GM19324 (cell line): ENCODE results near the gene SCO1.
"Not testable (repeated sequence)": the region's sequence is repeated elsewhere in the genome, so short reads cannot be mapped to it uniquely, and the experiment has no call there.

Source experiments
- ATAC-seq: cut with Tn5 transposase; IDR thresholded peaks from one replicate; pipeline ENCODE4 v1.9.1; 2021; ENCODE audit warnings: mild to moderate bottlenecking, moderate library complexity; ENCODE audit not compliant: unreplicated experiment, low FRiP score

The SCO1 gene

DNA sequence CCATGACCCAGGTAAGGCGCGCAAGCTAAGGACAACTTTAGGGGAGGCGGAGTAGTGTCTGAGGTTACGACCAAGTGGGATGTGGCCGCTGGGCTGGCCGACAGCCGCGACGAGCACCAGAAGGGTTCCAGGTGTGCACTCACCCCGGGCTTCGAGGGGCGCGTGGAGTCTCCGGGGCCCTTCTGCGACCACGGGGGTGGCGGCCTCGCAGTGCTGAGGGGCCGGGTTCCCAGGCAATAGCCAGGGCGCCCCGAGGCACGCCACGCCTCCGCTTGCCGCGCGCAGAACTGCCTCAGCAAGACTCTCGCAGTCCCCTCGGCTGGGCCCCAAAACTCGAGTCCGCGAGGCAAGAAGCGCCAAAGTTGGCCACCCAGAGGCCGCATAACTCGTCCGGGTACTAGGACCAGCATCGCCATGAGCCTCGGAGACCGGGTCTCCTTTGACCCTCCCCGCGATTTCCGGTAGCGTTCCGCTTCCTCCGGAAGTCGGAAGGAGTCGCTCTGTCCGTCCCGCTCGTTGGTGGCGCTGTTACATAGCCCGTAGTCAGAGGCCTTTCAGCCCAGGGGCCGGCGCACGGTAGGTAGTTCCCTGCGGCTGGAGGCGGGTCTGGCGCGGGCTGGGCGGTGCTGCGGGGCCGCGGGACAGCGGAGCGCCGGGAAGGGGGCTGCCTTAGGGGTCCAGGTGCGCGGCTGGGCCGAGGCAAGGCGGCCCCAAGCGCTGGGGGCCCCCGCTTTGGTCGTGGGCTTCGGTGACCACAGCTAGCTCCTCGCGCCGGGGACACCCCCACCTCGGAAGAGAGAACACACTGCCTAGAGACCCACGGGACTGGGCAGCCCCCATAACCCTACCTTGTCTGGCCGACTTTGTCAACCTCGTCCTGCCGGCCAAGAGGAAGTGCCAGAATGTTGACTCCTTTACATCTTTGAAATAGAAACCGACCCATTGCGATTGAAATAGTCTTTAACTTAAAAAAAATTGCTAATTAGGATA, at the start of gene SCO1, which contains the start of gene ADPRM:
Gene SCO1, minus strand, starts transcription at position 442 of the 990 bp plus-strand sequence. Its CDS starts 26 bp downstream, at position 416.
Gene ADPRM, plus strand, starts transcription at position 503 of the 990 bp plus-strand sequence. CDS start 7,333 bp downstream, outside the sequence.
- peak; percentile 98 for ATAC-seq

DNA sequence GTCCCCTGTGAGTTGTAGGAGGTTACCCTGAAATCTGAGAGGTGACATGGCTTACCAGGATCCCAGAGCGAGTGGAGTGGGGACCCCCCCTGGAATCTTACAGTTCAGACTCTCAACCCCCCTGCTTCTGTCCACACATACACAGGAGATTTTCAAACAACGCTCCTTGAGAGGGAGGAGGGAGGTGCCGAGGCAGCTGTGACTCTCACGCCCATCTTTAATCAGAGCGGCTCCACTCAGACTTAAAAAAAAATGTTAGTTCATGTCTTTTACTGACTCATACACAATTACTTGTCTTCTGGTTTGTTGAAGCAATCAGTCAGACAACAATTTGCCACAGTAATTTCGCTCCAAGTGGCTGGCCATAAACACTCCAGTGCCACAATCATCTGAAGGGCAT, 47.9 kb upstream of the SCO1 start:
- no peak for ATAC-seq

DNA sequence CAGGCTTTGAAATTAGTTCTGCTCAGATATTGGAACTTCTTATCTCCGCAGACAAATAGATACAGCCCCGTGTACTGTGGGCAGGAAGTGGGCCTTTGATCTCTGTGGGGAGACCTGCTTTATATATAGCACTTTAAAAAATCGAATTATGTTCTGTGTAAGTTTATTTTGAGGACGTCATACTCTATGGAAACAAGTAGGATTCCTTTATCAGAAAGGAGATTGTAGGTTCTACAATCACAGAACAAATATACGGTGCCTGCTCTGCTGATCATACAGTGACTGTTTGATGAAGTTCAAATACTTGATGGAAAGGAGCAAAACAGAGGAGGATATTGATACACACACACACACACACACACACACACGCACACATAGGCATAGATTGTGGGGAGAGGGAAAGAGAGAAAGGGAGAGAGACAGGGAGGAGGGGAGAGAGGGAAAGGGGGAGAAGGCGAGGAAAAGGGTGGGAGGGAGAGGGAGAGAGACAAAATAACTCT, 47.2 kb upstream of the SCO1 start:
- ATAC-seq = no peak

DNA sequence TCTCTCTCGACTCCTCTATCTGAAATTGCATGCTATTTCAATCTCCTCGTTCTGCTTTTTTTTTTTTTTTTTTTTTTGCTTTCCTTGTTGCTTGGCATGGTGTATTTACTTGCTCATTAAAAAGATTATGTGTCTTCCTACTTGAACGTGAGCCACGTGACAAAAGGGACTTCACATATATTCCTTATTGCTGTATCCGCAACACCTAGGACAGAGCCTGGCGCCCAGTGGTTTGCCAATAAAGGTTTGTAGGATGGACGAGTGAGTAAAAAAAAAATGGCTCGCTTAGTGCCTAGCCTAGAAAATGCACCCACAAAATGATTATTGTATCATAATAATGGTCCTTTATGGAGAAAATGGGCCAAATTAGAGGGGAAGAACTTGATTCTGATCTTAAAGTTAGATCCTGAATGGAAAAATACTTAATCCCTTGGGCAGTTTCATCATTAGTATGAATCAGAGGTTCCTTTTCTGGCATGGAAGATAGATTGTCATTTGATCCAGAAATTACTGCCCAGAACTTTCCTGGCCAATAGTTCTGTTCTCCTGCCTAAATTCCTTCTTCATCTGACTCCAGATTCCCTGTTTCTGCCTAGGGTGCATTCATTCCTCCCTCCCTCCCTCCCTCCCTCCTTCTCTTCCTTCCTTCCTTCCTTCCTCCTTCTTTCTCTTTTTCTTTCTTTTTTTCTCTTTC, 46.1 kb upstream of the SCO1 start:
- no peak for ATAC-seq

DNA sequence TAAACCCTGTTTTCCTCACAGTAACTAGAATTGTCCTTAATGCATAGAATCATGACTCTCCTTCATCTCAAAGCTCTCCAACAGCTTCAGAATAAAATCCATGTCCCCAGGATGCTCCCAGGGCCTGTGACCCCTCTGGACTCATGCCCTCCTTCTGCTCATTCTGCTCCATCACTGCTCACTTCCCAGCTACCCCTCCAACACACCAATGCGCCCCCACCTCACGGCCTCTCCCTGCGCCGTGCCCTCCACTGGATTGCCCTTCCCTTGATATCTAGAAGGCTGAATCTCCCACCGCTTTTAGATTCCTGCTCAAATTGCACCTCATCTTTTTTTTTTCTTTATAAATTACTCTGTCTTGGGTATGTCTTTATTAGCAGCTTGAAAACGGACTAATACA, 45.1 kb upstream of the SCO1 start:
- no peak for ATAC-seq

DNA sequence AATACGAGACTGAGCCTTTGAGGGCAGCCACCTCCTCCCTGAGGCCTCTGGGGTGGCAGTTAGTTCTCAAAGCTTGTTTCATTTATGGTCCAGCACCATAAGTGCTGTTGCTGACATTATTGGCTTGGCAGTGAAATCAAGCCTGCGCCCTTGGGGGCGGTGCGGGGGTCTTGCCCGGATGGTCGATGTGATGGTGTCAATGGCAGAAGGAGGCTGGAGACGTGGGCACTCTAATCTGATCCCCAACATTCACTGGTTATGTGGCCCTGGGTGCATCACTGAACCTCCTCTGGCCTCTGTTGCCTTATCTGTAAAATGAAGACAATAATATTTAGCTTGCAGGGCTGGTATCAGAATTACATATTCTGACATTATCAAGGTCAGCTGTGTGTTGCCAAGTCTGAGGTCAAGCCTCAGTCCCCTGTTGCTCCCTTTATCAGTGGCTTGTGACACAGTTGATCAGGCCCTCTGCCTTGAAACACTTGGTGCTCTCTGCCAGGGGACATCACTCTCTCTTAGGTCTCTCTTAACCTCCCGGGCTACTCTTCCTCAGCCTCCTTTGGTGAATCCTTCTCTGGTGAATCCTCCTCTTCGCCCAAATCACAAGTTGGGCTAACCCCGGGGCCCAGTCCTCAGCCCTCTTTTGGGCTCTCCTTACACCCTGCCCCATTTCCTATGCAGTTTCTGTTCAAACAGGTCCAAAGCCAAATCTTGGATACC, 44.2 kb upstream of the SCO1 start:
- no peak for ATAC-seq

DNA sequence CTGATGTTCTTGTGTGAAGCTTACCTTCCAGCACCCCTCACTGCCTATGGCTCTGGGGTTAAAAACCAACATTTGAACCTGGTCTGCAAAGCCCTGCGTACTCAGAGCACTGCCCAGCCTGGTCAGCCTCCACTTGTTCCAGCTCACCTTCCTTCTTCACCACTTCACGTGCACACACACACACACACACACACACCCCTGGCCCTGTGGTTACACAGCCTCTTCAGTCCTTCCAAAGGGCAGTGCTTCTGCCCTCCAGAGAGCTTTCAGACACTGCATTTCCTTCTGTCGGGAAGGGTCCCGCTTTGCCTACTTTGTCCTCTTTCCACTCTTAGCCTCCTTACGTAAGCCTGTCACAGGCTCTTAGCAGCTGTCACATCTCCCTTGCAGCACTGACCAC, 42.1 kb upstream of the SCO1 start:
- ATAC-seq = no peak

DNA sequence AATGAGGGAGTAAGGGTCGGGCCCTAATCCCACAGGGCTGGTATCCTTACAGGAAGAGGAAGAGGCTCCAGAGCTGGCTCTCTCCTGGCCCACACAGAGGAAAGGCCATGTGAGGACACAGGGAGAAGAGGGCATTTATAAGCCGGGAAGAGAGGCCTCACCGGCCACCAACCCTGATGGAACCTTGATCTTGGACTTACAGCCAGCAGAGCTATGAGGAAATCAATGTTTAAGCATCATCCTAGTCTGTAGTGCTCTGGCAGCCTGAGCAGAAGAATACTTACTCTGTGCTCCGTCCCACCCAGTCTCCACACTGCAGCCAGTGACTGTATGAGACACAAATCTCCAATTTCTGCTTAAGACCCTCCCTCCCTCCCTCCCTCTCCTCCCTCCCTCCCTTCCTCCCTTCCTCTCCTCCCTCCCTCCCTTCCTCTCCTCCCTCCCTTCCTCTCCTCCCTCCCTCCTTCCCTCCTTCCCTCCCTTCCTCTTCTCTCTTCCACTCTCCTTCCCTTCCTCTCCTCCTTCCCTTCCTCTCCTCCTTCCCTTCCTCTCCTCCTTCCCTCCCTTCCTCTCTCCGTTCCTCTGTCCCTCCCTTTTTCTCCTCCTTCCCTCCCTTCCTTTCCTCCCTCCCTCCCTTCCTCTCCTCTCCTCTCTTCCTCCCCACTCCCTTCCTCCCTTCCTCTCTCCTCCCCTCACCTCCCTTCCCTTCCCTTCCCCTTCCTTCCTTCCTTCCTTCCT, 41.4 kb upstream of the SCO1 start:
- ATAC-seq = no peak

DNA sequence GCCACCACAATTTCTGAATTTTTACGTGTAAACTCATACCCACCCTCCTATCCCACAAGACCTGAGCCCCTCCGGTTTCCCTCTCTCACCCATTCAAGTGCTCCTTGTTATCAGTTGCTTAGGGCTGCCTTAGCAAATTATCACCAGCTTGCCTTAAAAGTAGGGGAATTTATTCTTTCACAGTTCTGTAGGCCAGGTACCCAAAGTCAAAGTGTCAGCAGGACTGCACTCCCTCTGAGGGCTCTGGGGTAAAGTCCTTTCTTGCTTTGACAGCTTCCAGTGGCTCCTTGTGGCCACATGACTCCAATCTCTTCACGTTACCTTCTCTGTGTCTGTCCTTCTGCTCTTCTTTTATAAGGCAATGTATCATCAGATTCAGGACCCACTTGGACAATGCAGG, 40.4 kb upstream of the SCO1 start:
- no peak for ATAC-seq

DNA sequence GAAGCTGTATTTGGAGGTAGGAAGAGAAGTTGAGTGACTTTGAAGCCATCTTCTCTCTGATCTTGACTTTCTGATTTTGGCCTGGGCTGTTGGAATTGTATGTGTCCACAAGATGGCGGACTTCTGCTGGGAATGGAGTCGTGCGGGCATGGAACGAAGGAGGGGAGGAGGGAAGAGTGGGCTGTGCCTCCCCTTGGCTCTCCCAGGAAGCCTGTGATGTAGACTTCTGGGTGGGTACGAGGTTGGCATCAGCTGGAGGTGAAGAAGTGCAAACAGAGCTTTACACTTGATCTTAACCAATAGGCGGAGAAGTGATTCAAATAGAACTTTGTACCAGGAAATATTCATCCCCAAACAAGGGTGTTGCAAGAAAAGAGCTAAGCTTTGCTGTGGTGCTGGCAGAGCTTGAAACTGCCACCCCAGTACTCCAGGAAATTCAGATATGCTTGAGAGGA, 39.9 kb upstream of the SCO1 start:
- no peak for ATAC-seq

DNA sequence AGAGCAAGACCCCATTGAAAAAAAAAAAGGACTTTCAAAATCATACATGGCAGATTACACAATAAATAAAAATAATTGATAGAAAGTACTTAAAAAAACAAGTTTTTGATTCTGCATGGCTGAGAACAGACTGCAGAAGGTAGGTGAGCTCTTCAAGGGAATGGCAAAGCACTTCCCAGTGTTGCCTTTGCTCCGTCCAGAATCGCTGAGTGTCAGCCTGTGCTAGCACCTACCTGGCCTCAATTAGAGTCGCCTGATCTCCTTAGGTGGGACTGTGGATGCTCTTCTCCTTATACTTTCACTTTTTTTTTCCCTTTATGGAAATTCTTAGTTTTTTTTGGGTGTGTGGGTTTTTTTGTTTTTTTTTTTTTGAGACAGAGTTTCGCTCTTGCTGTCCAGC, 38.5 kb upstream of the SCO1 start:
- no peak for ATAC-seq

DNA sequence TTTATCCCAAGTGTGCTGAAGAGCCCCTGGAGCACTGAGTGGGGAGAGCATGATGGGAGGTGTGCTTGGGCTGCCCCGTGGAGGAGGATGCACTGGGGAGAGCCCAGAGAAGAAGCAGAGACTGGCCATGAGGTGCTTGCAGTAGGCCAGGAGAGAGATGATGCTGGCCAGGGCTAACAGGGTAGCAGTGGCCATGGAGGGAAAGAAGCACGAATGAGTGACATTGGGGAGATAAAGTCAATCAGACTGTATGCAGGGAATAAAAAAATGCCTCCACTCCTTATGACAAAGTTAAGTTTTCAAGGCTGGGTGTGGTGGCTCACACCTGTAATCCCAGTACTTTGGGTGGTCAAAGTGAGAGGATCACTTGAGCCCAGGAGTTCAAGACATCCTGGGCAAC, 37.9 kb upstream of the SCO1 start:
- ATAC-seq = no peak

DNA sequence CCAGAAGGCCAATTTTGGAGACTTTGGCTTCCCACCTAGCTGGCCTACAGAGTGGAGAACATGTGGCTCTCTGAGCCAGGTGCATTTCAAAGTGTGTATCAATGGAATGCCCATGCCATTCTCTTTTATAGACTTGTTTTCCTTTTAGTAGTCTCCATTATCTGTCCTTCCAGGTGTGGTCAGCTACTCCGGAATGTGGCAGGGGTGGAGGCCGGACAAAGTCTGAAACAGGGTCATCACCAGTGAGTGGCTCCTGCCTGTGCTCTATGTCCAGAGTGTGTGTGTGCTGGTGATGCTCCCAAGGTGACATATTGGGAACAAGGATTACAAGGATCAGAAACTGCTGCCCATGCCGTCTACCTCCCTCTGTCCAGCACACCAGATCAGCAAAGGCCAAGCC, 36.3 kb upstream of the SCO1 start:
- no peak for ATAC-seq

DNA sequence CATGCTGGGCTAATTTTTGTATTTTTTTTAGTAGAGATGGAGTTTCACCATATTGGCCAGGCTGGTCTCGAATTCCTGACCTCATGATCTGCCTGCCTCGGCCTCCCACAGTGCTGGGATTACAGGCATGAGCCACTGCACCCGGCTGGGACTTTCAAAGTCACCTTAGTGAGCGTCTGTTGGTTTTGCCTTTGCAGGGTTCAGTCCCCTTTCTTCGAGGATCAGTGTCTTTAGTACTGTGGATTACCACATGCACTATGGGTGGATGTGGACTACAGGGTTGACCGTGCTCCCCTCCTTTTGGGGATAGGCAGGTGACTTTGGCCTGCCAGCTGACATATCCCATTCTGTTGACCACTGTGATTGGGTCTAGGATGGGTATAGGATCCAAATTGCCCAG, 34.8 kb upstream of the SCO1 start:
- not testable (repeated sequence) for ATAC-seq

DNA sequence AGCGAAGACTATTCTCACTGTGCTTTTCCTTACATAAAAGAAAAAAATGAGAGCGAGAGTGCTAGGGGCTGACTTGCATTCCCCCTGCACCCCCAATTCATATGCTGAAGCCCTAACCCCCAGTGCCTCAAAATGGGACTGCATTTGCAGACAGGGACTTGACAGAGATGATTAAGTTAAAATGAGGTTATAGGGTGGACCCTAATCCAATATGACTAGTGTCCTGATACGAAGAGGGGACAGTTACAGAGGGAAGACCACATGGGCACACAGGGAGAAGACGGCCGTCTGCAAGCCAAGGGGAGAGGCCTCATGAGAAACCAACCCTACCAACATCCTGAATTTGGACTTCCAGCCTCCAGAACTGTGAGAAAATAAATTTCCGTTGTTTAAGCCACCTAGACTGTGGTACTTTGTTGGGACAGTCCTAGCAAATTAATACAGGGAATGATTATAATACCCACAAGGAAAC, 34.1 kb upstream of the SCO1 start:
- no peak for ATAC-seq

DNA sequence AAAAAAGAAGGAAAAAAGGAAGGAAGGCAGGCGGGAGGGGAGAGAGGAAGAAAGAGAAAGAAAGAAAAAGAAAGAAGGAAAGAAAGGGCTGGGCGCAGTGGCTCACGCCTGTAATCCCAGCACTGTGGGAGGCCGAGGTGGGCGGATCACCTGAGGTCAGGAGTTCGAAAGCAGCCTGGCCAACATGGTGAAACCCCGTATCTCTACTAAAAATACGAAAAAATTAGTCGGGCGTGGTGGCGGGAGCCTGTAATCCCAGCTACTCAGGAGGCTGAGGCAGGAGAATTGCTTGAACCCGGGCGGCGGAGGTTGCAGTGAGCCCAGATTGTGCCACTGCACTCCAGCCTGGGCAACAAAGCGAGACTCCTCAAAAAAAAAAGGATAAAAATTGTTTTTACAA, 32.9 kb upstream of the SCO1 start:
- not testable (repeated sequence) for ATAC-seq

DNA sequence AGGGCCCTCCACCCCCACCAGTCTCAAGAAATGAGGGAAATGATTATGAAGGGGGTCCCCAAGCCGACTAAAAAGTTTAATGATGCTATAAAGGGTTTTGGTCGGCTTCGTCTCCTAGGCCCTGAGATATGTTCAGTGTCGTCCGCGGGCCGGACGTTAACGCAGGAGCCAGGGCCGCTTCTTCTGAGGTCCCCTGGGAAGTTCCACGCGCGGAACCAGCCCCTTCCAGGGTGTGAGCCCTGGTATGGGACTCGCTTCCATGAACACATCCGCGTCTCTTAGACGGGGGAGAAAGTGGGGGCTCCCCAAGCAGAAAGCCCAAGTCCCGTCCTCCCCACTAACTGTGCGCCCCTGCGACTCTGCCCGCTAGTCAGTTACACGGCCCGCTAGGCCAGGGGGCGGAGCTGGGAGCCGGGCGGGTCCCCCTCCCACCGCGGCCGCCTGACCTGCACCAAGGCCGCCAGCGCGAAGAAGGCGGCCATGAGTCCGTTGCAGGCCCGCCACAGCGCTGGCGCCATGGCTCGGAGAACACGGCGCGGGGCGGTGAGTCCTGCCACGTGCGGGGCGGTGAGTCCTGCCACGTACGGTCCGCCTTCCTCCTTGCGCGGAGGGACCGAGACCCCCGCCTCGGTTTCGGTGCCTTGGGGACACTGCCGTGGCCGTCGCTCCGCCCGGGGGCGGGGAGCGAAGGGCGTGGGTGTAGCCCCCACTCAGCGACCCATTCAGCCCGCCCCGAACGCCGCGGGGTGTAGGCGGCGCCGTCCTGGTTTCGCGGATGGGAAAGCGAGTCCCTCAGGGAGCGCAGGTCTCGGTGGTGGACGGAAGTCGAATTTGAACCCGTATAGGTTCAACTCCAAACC, 32.2 kb upstream of the SCO1 start, which contains the start of gene TMEM220:
Gene TMEM220, minus strand, starts transcription at position 690 of the 860 bp plus-strand sequence. Its CDS starts 172 bp downstream, at position 518.
- peak; percentile 58 for ATAC-seq

DNA sequence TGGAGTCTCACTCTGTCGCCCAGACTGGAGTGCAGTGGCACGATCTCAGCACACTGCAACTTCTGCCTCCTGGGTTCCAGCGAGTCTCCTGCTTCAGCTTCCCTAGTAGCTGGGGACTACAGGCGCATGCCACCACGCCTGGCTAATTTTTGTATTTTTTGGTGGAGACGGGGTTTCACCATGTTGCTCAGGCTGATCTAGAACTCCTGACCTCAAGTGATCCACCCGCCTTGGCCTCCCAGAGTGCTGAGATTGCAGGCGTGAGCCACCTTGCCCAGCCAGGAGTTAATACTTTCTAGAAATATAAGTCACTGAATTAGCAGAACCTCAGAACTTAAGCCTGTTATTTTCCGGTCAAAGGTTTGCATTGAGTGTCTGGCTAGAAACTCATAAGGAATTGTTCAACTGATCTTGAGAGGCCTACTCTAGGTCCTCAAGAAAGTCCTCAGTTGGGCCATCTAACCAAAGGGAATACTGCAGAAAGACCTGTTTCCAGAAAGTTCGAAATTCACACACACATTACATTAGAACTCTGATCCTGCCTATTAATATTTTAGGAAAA, 31.1 kb upstream of the SCO1 start:
- no peak for ATAC-seq
